Tibial nerve (tissue), 4 donors: ENCODE data around the gene FGD4. TPM values are rescaled to one million over a fixed set of nuclear protein-coding genes. Genes with fewer than 3 reads are reported as not detected.

ENCODE experiments used
- DNase-seq, 2 donors: peaks; one replicate each; pipeline ENCODE4 v3.0.0-alpha.2; 2019; ENCODE audit warnings: low spot score in 2 of 2
- H3K27ac ChIP-seq, 4 donors: fragments of 200-600 bp; sonication (generic) in 3 of 4; one replicate each; pipeline ENCODE4 v1.5.1; 2017 to 2019; ENCODE audit warnings: mild to moderate bottlenecking in 1 of 4
- H3K27me3 ChIP-seq, 2 donors: fragments of 200-600 bp; sonication (generic) in 1 of 2; one replicate each; pipeline versions ENCODE4 v1.5.1 to v1.6.0; 2017 to 2019
- H3K36me3 ChIP-seq, 3 donors: fragments of 200-600 bp; sonication (generic); one replicate each; pipeline ENCODE4 v1.5.1; 2018 to 2019
- H3K4me1 ChIP-seq, 4 donors: fragments of 200-600 bp; sonication (generic) in 3 of 4; one replicate each; pipeline ENCODE4 v1.5.1; 2017 to 2019
- H3K4me3 ChIP-seq, 4 donors: fragments of 200-600 bp; sonication (generic) in 3 of 4; one replicate each; pipeline ENCODE4 v1.5.1; 2017 to 2019; ENCODE audit warnings: mild to moderate bottlenecking in 1 of 4, moderate library complexity in 1 of 4
- H3K9me3 ChIP-seq, 4 donors: fragments of 200-600 bp; sonication (generic) in 3 of 4; one replicate each; pipeline ENCODE4 v1.5.1; 2017 to 2019
- EP300 ChIP-seq, 2 donors: sonication (generic); formaldehyde crosslinking; IDR thresholded peaks; one replicate each; pipeline ENCODE4 v1.6.1; 2017; ENCODE audit warnings: antibody characterized with exemption in 2 of 2, mild to moderate bottlenecking in 1 of 2
- POLR2A ChIP-seq, 2 donors: fragments of 450-650 bp; IDR thresholded peaks; one replicate each; pipeline ENCODE4 v1.6.1; 2017; ENCODE audit warnings: antibody characterized with exemption in 2 of 2, mild to moderate bottlenecking in 2 of 2, moderate library complexity in 2 of 2
- WGBS, 2 donors: methylation state at CpG; one replicate each; pipeline ENCODE4 v1.1.5; 2018; 5-methylcytosine and 5-hydroxymethylcytosine counted together
- total RNA-seq, 4 donors: library from RNA; depleted of rRNA; stranded (reverse); fragments of >200 nt; gene quantifications; one replicate each; pipeline ENCODE4 v1.1.0, GENCODE V29; 2016
- TF ChIP-seq, protein P1 (sequence below), 5 experiments: fragments of 200-600 bp in 3 of 5; fragments of 450-650 bp in 2 of 5; sonication (generic) in 3 of 5; IDR thresholded peaks; one replicate each; pipeline ENCODE4 v1.5.1; 2016 to 2019; ENCODE audit warnings: antibody characterized with exemption in 5 of 5, mild to moderate bottlenecking in 3 of 5, moderate library complexity in 2 of 5

FGD4 gene
- total RNA-seq, 4 donors from 2014 or later = 78.3 to 102 (median 84.2) TPM

DNA sequence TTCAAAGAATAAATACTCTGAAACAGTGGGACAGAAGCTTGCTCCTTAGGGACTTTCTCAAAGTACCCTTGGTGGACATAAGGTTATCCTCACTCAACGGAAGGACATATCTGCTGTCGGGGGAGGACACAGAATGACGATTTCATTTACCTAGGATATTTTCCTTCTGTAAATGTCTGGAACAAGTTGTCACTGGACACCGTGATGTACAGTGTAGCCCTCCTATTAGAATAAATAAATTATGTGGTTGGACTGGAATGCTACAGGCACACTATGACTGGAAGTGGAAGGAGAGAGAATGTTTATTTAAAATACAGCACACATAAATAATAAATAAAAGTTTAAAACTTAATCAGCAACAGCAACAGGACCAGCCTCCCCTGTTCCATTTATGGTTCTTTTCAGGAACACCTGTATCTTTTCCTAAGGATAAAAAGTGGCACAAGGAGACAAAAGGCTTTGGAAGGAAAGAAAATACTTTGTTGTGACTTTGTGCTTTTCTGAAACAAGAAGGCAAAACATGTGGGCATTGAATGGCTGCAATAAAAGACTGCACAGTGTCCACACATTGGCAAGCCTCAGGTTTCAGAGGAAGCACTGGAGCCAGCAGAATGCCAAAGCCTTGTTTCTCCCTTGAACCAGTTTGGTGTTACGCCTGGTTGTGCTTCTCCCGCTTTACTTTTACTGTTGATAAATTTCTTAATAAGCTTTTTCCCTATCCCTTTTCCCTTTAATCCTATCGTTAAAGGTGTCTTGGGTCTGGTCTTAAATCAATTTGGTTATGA is 36.8 kb downstream of the FGD4 start:
- no peak overlapping the region for H3K27ac ChIP-seq
- 68 to 77% methylated on average over 7 of the region's 7 CpGs for WGBS, 2 donors
- no peaks in the 10 kb centered on the region for H3K9me3 ChIP-seq
- no peaks in the 10 kb centered on the region for H3K27me3 ChIP-seq
- TF ChIP-seq EP300 (IDR thresholded peaks at IDR 0.05) = no peak
- TF ChIP-seq, protein P1, sequence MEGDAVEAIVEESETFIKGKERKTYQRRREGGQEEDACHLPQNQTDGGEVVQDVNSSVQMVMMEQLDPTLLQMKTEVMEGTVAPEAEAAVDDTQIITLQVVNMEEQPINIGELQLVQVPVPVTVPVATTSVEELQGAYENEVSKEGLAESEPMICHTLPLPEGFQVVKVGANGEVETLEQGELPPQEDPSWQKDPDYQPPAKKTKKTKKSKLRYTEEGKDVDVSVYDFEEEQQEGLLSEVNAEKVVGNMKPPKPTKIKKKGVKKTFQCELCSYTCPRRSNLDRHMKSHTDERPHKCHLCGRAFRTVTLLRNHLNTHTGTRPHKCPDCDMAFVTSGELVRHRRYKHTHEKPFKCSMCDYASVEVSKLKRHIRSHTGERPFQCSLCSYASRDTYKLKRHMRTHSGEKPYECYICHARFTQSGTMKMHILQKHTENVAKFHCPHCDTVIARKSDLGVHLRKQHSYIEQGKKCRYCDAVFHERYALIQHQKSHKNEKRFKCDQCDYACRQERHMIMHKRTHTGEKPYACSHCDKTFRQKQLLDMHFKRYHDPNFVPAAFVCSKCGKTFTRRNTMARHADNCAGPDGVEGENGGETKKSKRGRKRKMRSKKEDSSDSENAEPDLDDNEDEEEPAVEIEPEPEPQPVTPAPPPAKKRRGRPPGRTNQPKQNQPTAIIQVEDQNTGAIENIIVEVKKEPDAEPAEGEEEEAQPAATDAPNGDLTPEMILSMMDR (IDR thresholded peaks at IDR 0.05) = no peak
- TF ChIP-seq POLR2A (IDR thresholded peaks at IDR 0.05) = no peak
- H3K4me3 ChIP-seq = no peak overlapping the region
- no peaks in the 10 kb centered on the region for H3K36me3 ChIP-seq
- no peak for DNase-seq
- no peaks in the 10 kb centered on the region for H3K4me1 ChIP-seq

DNA sequence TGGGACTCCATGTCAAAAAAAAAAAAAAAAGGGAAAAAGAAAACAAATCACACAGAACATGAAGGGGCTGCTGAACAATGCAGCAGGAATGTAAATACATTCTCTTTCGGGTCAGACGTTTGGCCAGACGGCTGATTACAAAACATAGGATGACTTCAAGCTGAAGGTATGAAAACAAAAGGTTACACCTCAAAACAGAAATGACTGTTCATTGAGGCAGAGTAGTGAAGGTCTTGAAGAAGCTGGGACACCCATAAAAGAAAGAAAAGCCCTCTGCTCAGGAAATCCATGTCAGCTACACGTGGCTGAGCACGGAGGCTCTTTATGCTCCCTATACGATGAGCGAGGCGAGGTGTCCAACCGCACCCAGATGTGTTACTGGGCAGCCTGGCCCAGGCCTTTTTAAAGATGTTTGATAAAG is 37.7 kb downstream of the FGD4 start:
- TF ChIP-seq POLR2A (IDR thresholded peaks at IDR 0.05) (no peak), EP300 (IDR thresholded peaks at IDR 0.05) (no peak)
- TF ChIP-seq, protein P1 (IDR thresholded peaks at IDR 0.05) = no peak
- Histone ChIP-seq H3K27ac (no peak overlapping the region), H3K36me3 (no peaks in the 10 kb centered on the region), H3K4me1 (no peaks in the 10 kb centered on the region), H3K4me3 (no peak overlapping the region), H3K9me3 (no peaks in the 10 kb centered on the region), H3K27me3 (no peaks in the 10 kb centered on the region)
- no peak for DNase-seq
- 64 to 72% methylated on average over 9 of the region's 9 CpGs for WGBS, 2 donors

DNA sequence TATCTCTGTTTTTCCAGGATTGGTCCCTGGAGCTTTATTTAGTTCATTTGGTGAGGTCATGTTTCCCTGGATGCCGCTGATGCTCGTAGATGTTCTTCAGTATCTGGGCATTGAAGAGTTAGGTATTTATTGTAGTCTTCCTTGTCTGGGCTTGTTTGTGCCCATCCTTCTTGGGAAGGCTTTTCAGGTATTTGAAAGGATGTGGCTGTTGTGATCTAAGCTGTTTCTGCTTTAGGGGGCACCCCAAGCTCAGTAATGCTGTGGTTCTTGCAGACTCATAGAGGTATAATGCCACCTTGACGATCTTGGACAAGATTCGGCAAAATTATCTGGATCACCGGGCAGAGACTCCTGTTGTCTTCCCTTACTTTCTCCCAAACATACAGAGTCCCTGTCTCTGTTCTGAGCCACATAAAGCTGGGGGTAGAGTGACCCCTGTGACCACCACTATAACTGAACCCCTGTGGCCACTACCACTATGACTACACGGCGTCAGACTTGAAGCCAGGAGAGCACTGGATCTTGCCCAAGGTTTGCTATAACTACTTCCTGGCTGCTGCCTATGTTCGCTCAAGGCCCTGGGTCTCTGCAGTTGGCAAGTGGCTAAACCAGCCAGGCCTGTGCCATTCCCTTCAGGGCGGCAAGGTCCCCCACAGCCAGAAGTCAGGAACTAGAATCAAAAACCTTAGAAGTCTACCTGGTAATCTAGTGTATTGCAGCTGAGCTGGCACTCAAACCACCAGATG is 40.9 kb downstream of the FGD4 start:
- no peak overlapping the region for H3K27ac ChIP-seq
- TF ChIP-seq EP300 (IDR thresholded peaks at IDR 0.05) (no peak), POLR2A (IDR thresholded peaks at IDR 0.05) (no peak)
- TF ChIP-seq, protein P1 (IDR thresholded peaks at IDR 0.05) = no peak
- no peaks in the 10 kb centered on the region for H3K36me3 ChIP-seq
- H3K4me3 ChIP-seq = no peak overlapping the region
- DNase-seq = no peak
- no peaks in the 10 kb centered on the region for H3K27me3 ChIP-seq
- no peaks in the 10 kb centered on the region for H3K9me3 ChIP-seq
- peaks cover 0 to 7% (median 2%) of the 10 kb centered on the region in 4 donors for H3K4me1 ChIP-seq
- 65 to 87% methylated on average over 9 of the region's 9 CpGs for WGBS, 2 donors

DNA sequence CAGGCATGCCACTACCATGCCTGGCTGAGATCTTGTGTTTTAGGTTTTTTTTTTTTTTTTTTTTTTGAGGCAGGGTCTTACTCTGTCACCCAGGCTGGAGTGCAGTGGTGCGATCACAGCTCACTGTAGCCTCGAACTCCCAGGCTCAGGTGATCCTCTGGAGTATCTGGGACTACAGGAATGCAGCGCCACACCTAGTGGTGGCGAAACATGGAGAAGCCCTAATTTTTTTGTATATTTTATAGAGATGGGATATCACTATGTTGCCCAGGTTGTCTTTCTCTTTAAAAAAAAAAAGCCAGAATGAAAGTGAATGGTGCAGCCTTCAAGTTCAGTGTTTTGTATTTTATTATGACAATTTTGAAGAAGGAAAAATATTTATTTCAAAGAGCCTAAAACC is 44.1 kb downstream of the FGD4 start:
- H3K4me3 ChIP-seq = no peak overlapping the region
- no peak for DNase-seq
- TF ChIP-seq, protein P1 (IDR thresholded peaks at IDR 0.05) = no peak
- TF ChIP-seq EP300 (IDR thresholded peaks at IDR 0.05) = no peak
- TF ChIP-seq POLR2A (IDR thresholded peaks at IDR 0.05) = no peak
- WGBS, 2 donors = 95 to 97% methylated on average over 4 of the region's 4 CpGs
- no peaks in the 10 kb centered on the region for H3K9me3 ChIP-seq
- H3K27me3 ChIP-seq = no peaks in the 10 kb centered on the region
- H3K36me3 ChIP-seq = no peaks in the 10 kb centered on the region
- peaks cover 0 to 12% (median 5%) of the 10 kb centered on the region in 4 donors for H3K4me1 ChIP-seq
- no peak overlapping the region for H3K27ac ChIP-seq

DNA sequence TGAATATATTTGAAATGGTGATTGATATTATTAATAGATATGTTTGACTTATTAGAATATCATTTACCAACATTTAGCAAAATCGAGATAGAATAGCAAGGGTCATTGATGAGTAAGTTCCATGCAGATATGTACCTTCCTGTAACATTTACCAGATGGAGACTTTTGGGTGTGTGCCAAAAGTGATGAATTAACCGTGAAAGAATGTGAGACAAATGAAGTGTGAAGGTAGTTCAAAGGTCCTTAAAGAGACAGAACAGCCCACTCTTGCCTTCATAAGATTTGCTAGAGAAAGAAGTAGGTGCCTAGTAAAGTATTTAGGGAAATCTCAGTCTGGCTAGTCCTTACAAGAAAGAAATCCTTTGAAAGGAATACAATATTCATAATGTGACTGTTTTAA is 45.5 kb downstream of the FGD4 start:
- Histone ChIP-seq H3K36me3 (no peaks in the 10 kb centered on the region), H3K4me1 (peaks cover 0 to 12% (median 5%) of the 10 kb centered on the region in 4 donors), H3K27ac (no peak overlapping the region), H3K4me3 (no peak overlapping the region), H3K9me3 (no peaks in the 10 kb centered on the region), H3K27me3 (no peaks in the 10 kb centered on the region)
- TF ChIP-seq POLR2A (IDR thresholded peaks at IDR 0.05) (no peak), EP300 (IDR thresholded peaks at IDR 0.05) (no peak)
- TF ChIP-seq, protein P1 (IDR thresholded peaks at IDR 0.05) = no peak
- WGBS, 2 donors = 15 to 18% methylated on average over 2 of the region's 2 CpGs
- no peak for DNase-seq
